Kidney (tissue), 14 donors: Measurements from ENCODE around the gene COL8A1. TPM values are rescaled to one million over a fixed set of nuclear protein-coding genes. Genes with fewer than 3 reads are reported as not detected.

Source experiments
- DNase-seq, 5 donors: peaks; one replicate each; pipeline ENCODE4 v3.0.0-alpha.2; 2013 to 2020
- FAIRE-seq: peaks from 2 replicates; lab custom pipeline; 2012; peaks lifted over from hg19 to GRCh38; lab: Jason Lieb, UNC
- H3K27ac ChIP-seq, 2 donors: one replicate each; pipeline ENCODE4 v1.7.0; 2013; ENCODE audit warnings: low read depth in 2 of 2, low read length in 2 of 2, inconsistent platforms in 1 of 2
- H3K27me3 ChIP-seq: one replicate; pipeline ENCODE4 v1.7.1; 2013; ENCODE audit warnings: low read length, inconsistent platforms; ENCODE audit not compliant: control insufficient read depth, insufficient read depth
- H3K36me3 ChIP-seq, 3 donors: one replicate each; pipeline versions ENCODE4 v1.7.0 to v1.7.1; 2013; ENCODE audit warnings: low read length in 3 of 3, control low read depth in 1 of 3, inconsistent platforms in 1 of 3; ENCODE audit not compliant: insufficient read depth in 3 of 3, control insufficient read depth in 2 of 3
- H3K4me1 ChIP-seq, 3 donors: one replicate each; pipeline versions ENCODE4 v1.7.0 to v1.7.1; 2013; ENCODE audit warnings: low read length in 3 of 3, inconsistent platforms in 1 of 3, low read depth in 1 of 3; ENCODE audit not compliant: control insufficient read depth in 2 of 3, insufficient read depth in 2 of 3
- H3K4me3 ChIP-seq, 3 donors: one replicate each; pipeline versions ENCODE4 v1.7.0 to v1.8.1; 2013; ENCODE audit warnings: low read length in 3 of 3, control low read depth in 1 of 3, inconsistent platforms in 1 of 3
- H3K9ac ChIP-seq, 3 donors: one replicate each; pipeline versions ENCODE4 v1.7.0 to v1.7.1; 2013; ENCODE audit warnings: low read length in 3 of 3, control low read depth in 1 of 3, inconsistent platforms in 1 of 3
- H3K9me3 ChIP-seq, 3 donors: one replicate each; pipeline versions ENCODE4 v1.7.0 to v1.7.1; 2013; ENCODE audit warnings: low read length in 3 of 3, control low read depth in 1 of 3, inconsistent platforms in 1 of 3; ENCODE audit not compliant: control insufficient read depth in 2 of 3, insufficient read depth in 1 of 3
- intact Hi-C: fragments of 100-400 bp; cut with DNase I; formaldehyde crosslinking; loops from one replicate; pipeline ENCODE4 v1.11.1; 2022
- polyA plus RNA-seq: library from polyadenylated mRNA; stranded (reverse); fragments of 350-450 nt; fragmentation: Illumina TruSeq; extraction: RNeasy Lipid Tissue Mini Kit (QIAGEN cat#74804); gene quantifications from one replicate; pipeline ENCODE4 v1.2.3, GENCODE V29; 2014; ENCODE audit warnings: low read depth, low replicate concordance; ENCODE audit not compliant: insufficient read depth
- total RNA-seq: library from RNA; stranded (reverse); fragmentation: NEBNext Ultra II Directional; extraction: Animal tissue kit (Norgen Biotek cat#: 25700); gene quantifications from one replicate; pipeline ENCODE4 v1.2.1, GENCODE V29; 2021
- TF ChIP-seq, protein P1 (sequence below): IDR thresholded peaks from 3 replicates; pipeline ENCODE4 v1.5.1; 2012; ENCODE audit warnings: mild to moderate bottlenecking, moderate library complexity, borderline replicate concordance; ENCODE audit not compliant: insufficient read depth; ENCODE audit errors: extremely low read depth
- donor health status: control.
- donor health status: control.
- donor health status: control.
- donor health status: control.
- donor health status: control.
- donor health status: DM: yes; HTN: yes; CAD: no.
- donor health status: Normal renal cell carcinoma (clear cell type).

Gene COL8A1
- total and polyA plus RNA-seq, 2 donors from 2014 or later, result 3.6 to 24.2 TPM

DNA sequence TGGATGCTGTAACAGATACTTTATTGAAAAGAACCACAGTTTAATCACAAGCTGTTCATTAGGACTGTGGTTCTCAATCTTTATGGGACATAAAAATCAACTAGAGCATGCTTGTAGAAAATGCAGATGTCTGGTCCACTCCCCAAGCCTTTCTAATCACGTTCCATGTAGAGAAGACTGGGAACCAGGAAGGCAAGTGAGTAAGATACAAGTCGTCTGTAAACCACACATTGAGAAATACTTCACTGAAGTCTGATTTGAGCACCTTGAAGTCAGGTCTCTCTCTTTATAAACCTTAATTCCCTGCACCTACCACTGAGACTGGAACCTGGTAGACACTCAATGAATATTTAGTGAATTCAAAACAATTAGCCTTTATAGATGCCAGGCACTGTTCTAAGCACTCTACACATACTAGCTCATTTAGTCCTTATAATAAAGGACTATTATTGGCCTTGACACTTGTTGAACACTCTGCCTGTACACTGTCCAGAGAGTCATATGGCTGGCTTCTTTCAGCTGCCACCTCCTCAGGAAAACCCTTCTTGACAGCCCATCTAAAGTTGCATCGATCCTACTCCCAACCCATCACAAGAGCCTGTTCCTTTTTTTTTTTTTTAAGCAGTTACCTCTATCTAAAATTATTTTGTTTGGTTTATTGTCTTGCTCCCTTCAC is 120.2 kb downstream of the COL8A1 start:
- Histone ChIP-seq H3K4me1 (no peaks in the 10 kb centered on the region), H3K9ac (no peak overlapping the region), H3K27ac (no peak overlapping the region), H3K27me3 (no peaks in the 10 kb centered on the region), H3K4me3 (no peak overlapping the region), H3K36me3 (no peaks in the 10 kb centered on the region), H3K9me3 (no peaks in the 10 kb centered on the region)
- FAIRE-seq (no peak), DNase-seq (no peak)
- intact Hi-C loops, result no loop called here
- TF ChIP-seq, protein P1, sequence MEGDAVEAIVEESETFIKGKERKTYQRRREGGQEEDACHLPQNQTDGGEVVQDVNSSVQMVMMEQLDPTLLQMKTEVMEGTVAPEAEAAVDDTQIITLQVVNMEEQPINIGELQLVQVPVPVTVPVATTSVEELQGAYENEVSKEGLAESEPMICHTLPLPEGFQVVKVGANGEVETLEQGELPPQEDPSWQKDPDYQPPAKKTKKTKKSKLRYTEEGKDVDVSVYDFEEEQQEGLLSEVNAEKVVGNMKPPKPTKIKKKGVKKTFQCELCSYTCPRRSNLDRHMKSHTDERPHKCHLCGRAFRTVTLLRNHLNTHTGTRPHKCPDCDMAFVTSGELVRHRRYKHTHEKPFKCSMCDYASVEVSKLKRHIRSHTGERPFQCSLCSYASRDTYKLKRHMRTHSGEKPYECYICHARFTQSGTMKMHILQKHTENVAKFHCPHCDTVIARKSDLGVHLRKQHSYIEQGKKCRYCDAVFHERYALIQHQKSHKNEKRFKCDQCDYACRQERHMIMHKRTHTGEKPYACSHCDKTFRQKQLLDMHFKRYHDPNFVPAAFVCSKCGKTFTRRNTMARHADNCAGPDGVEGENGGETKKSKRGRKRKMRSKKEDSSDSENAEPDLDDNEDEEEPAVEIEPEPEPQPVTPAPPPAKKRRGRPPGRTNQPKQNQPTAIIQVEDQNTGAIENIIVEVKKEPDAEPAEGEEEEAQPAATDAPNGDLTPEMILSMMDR, result no peak

DNA sequence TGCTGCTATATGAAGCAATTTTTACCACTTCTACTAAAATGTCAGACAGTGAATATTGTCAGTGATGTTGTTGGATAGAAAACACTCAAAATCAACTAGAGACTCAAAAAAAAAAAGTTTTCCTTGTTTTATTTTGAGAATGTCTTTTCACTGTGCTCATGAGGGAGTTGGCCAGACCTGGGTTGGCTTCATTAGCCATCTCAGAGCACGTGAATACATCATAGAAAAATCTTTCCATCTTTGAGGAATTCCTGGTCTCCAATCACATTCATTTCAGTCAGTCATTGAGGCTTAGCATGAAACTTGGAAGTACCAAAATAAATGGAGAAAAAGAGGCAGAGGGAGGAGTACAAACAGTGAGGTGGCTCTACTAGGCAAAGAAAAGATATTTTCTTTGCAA is 121.6 kb downstream of the COL8A1 start:
- no peak for DNase-seq
- H3K27ac ChIP-seq, result no peak overlapping the region
- no peaks in the 10 kb centered on the region for H3K27me3 ChIP-seq
- no peak overlapping the region for H3K4me3 ChIP-seq
- no peaks in the 10 kb centered on the region for H3K36me3 ChIP-seq
- intact Hi-C loops, result no loop called here
- H3K9ac ChIP-seq, result no peak overlapping the region
- TF ChIP-seq, protein P1, result no peak
- H3K4me1 ChIP-seq, result no peaks in the 10 kb centered on the region
- no peaks in the 10 kb centered on the region for H3K9me3 ChIP-seq
- FAIRE-seq, result no peak

DNA sequence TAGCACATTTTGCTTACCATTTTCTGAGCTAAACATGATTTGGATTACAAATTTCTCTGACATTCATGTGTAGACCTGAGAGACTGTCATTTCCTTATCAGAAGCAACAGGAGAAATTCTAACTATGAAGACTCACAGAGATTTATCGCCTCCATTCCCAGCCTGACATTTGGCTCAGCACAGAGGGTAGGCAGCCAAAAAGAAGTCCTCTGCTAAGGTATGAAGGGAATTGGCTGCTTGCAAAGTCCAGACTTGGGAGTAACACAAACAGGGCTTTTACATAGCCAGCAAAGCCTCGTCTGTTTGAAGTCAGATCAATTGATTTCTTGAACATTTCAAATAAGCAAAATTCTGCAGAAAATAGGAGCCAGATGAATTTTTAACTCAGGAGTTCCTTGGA is 122.2 kb downstream of the COL8A1 start:
- Histone ChIP-seq H3K36me3 (no peaks in the 10 kb centered on the region), H3K9ac (no peak overlapping the region), H3K4me3 (no peak overlapping the region), H3K4me1 (no peaks in the 10 kb centered on the region), H3K27ac (no peak overlapping the region), H3K27me3 (no peaks in the 10 kb centered on the region), H3K9me3 (no peaks in the 10 kb centered on the region)
- intact Hi-C loops, result no loop called here
- FAIRE-seq (no peak), DNase-seq (no peak)
- TF ChIP-seq, protein P1, result no peak
